GM18868 (cell line): ENCODE measurements around the gene PSMC3IP.
"Not testable (repeated sequence)": the region's sequence is repeated elsewhere in the genome, so short reads cannot be mapped to it uniquely, and the experiment has no call there.

ENCODE experiments used
- ATAC-seq: cut with Tn5 transposase; IDR thresholded peaks from one replicate; pipeline ENCODE4 v1.9.1; 2021; ENCODE audit warnings: mild to moderate bottlenecking, moderate library complexity; ENCODE audit not compliant: unreplicated experiment

Gene PSMC3IP

GRCh38 chr17:42562388-42563142, 15.0 kb downstream of the PSMC3IP start:
- ATAC-seq = no peak

- no peak for ATAC-seq
Observed at GRCh38 chr17:42561897-42562387, 15.6 kb downstream of the PSMC3IP start, which contains the start of gene COASY. COASY (plus strand) TSS chr17:42562148; CDS start chr17:42562623, 475 bp downstream.

- no peak for ATAC-seq
Observed at GRCh38 chr17:42560246-42560645, 17.3 kb downstream of the PSMC3IP start.

GRCh38 chr17:42559075-42559474, 18.5 kb downstream of the PSMC3IP start:
- ATAC-seq = no peak

- ATAC-seq = not testable (repeated sequence)
Observed at GRCh38 chr17:42555961-42556617, 21.4 kb downstream of the PSMC3IP start.

GRCh38 chr17:42555122-42555622, 22.4 kb downstream of the PSMC3IP start:
- ATAC-seq = no peak

- ATAC-seq = peak; percentile 83
Observed at GRCh38 chr17:42554250-42555121, 23.0 kb downstream of the PSMC3IP start.

GRCh38 chr17:42553866-42554249, 23.7 kb downstream of the PSMC3IP start:
- no peak for ATAC-seq

GRCh38 chr17:42553161-42553818, 24.2 kb downstream of the PSMC3IP start:
- no peak for ATAC-seq

GRCh38 chr17:42552736-42553135, 24.8 kb downstream of the PSMC3IP start, which contains the start of gene HSD17B1:
HSD17B1 (plus strand) TSS chr17:42552923; CDS start chr17:42552934, 11 bp downstream.
- ATAC-seq = not testable (repeated sequence)

- ATAC-seq = no peak
Observed at GRCh38 chr17:42548993-42549755, 28.4 kb downstream of the PSMC3IP start.

- peak; percentile 68 for ATAC-seq
Observed at GRCh38 chr17:42548070-42548837, 29.3 kb downstream of the PSMC3IP start.

- no peak for ATAC-seq
Observed at GRCh38 chr17:42547698-42548069, 29.8 kb downstream of the PSMC3IP start.

GRCh38 chr17:42547001-42547461, 30.5 kb downstream of the PSMC3IP start:
- ATAC-seq = no peak

- ATAC-seq = not testable (repeated sequence)
Observed at GRCh38 chr17:42545755-42546505, 31.6 kb downstream of the PSMC3IP start.

- ATAC-seq = no peak
Observed at GRCh38 chr17:42544874-42545283, 32.6 kb downstream of the PSMC3IP start.

- ATAC-seq = no peak
Observed at GRCh38 chr17:42543190-42544079, 34.1 kb downstream of the PSMC3IP start.
